GM21528 (cell line): ENCODE measurements around the gene BBS2.

ENCODE experiments used
- ATAC-seq: cut with Tn5 transposase; IDR thresholded peaks from one replicate; pipeline ENCODE4 v1.9.1; 2021; ENCODE audit warnings: mild to moderate bottlenecking, moderate library complexity; ENCODE audit not compliant: unreplicated experiment, low FRiP score

Gene BBS2

GRCh38 chr16:56519459-56520250 is at the start of gene BBS2:
Gene BBS2 (minus strand): TSS chr16:56520024. CDS start chr16:56519862, 162 bp downstream.
- peak; percentile 87 for ATAC-seq

GRCh38 chr16:56564793-56565477 is 45.1 kb upstream of the BBS2 start, which contains the start of gene MT4:
Gene MT4 (plus strand): TSS chr16:56565073. CDS start chr16:56565129, 56 bp downstream.
- ATAC-seq, result no peak

GRCh38 chr16:56561126-56561525 is 41.3 kb upstream of the BBS2 start:
- ATAC-seq, result no peak

- no peak for ATAC-seq
Measured at GRCh38 chr16:56560447-56560846, 40.6 kb upstream of the BBS2 start.

- no peak for ATAC-seq
Measured at GRCh38 chr16:56559109-56559508, 39.3 kb upstream of the BBS2 start.

GRCh38 chr16:56558024-56558747 is 38.4 kb upstream of the BBS2 start:
- no peak for ATAC-seq

- ATAC-seq, result no peak
Measured at GRCh38 chr16:56554441-56554840, 34.6 kb upstream of the BBS2 start.

GRCh38 chr16:56551796-56552738 is 32.2 kb upstream of the BBS2 start:
- ATAC-seq, result no peak

GRCh38 chr16:56549744-56550385 is 30.0 kb upstream of the BBS2 start:
- no peak for ATAC-seq

GRCh38 chr16:56549161-56549560 is 29.3 kb upstream of the BBS2 start:
- ATAC-seq, result no peak

- no peak for ATAC-seq
Measured at GRCh38 chr16:56547949-56548567, 28.2 kb upstream of the BBS2 start.

- no peak for ATAC-seq
Measured at GRCh38 chr16:56547120-56547948, 27.5 kb upstream of the BBS2 start.

- ATAC-seq, result no peak
Measured at GRCh38 chr16:56542039-56542438, 22.2 kb upstream of the BBS2 start.

- no peak for ATAC-seq
Measured at GRCh38 chr16:56539656-56540055, 19.8 kb upstream of the BBS2 start.

GRCh38 chr16:56538331-56538730 is 18.5 kb upstream of the BBS2 start:
- ATAC-seq, result no peak

- no peak for ATAC-seq
Measured at GRCh38 chr16:56534847-56535383, 15.1 kb upstream of the BBS2 start.

GRCh38 chr16:56532714-56533113 is 12.9 kb upstream of the BBS2 start:
- ATAC-seq, result no peak

GRCh38 chr16:56530872-56531271 is 11.0 kb upstream of the BBS2 start:
- ATAC-seq, result no peak
